Liver (tissue), 9 donors: ENCODE results near the gene AREG. TPM values are rescaled to one million over a fixed set of nuclear protein-coding genes. Genes with fewer than 3 reads are reported as not detected.

Experiments used
- DNase-seq: peaks from one replicate; pipeline ENCODE4 v3.0.0-alpha.2; 2017; ENCODE audit warnings: low spot score
- H3K27ac ChIP-seq, 2 donors: one replicate each; pipeline ENCODE4 v1.7.0; 2013; ENCODE audit warnings: inconsistent platforms in 2 of 2, low read length in 2 of 2, control low read depth in 1 of 2, low read depth in 1 of 2, mild to moderate bottlenecking in 1 of 2
- H3K27me3 ChIP-seq, 4 donors: one replicate each; pipeline versions ENCODE4 v1.6.1 to v1.7.0; 2013; ENCODE audit warnings: low read length in 3 of 4, inconsistent platforms in 1 of 4, mild to moderate bottlenecking in 1 of 4, moderate library complexity in 1 of 4; ENCODE audit not compliant: control insufficient read depth in 4 of 4, insufficient read depth in 4 of 4
- H3K36me3 ChIP-seq, 4 donors: one replicate each; pipeline versions ENCODE4 v1.6.1 to v1.7.0; 2013; ENCODE audit warnings: low read length in 3 of 4, mild to moderate bottlenecking in 3 of 4, low read depth in 1 of 4, moderate library complexity in 1 of 4; ENCODE audit not compliant: control insufficient read depth in 4 of 4, insufficient read depth in 3 of 4
- H3K4me1 ChIP-seq, 4 donors: one replicate each; pipeline versions ENCODE4 v1.6.1 to v1.7.0; 2013; ENCODE audit warnings: low read length in 3 of 4, mild to moderate bottlenecking in 3 of 4, moderate library complexity in 1 of 4; ENCODE audit not compliant: control insufficient read depth in 4 of 4, insufficient read depth in 4 of 4
- H3K4me3 ChIP-seq, 3 donors: one replicate each; pipeline versions ENCODE4 v1.6.1 to v1.7.0; 2013; ENCODE audit warnings: low read length in 3 of 3, control low read depth in 1 of 3, low read depth in 1 of 3, mild to moderate bottlenecking in 1 of 3
- H3K9ac ChIP-seq, 2 donors: one replicate each; pipeline ENCODE4 v1.7.0; 2013; ENCODE audit warnings: low read length in 2 of 2, mild to moderate bottlenecking in 2 of 2, moderate library complexity in 2 of 2, control low read depth in 1 of 2, low read depth in 1 of 2
- H3K9me3 ChIP-seq, 4 donors: one replicate each; pipeline versions ENCODE4 v1.6.1 to v1.7.0; 2013; ENCODE audit warnings: low read length in 3 of 4; ENCODE audit not compliant: control insufficient read depth in 4 of 4
- ATF3 ChIP-seq: IDR thresholded peaks from 2 replicates; pipeline ENCODE4 v1.6.1; 2016; ENCODE audit warnings: antibody characterized with exemption
- CTCF ChIP-seq: fragments of 150-350 bp; IDR thresholded peaks from 2 replicates; pipeline ENCODE4 v1.5.1; 2017; ENCODE audit warnings: improper control_type of control experiment, low read depth, low read length; ENCODE audit not compliant: missing input control
- EGR1 ChIP-seq, 2 donors: IDR thresholded peaks; 2 replicates each; pipeline ENCODE4 v1.6.1; 2016 to 2018; ENCODE audit warnings: antibody characterized with exemption in 2 of 2, low read depth in 2 of 2
- FOXA1 ChIP-seq: IDR thresholded peaks from 2 replicates; pipeline ENCODE4 v1.6.1; 2016; ENCODE audit warnings: antibody characterized with exemption
- FOXA2 ChIP-seq: IDR thresholded peaks from 2 replicates; pipeline ENCODE4 v1.6.1; 2016; ENCODE audit warnings: antibody characterized with exemption
- HNF4A ChIP-seq, 2 donors: conservative IDR thresholded peaks; 2 replicates each; pipeline ENCODE4 v1.6.1; 2016; ENCODE audit warnings: antibody characterized with exemption in 2 of 2, mild to moderate bottlenecking in 2 of 2
- HNF4G ChIP-seq: IDR thresholded peaks from 2 replicates; pipeline ENCODE4 v1.6.1; 2016; ENCODE audit warnings: antibody characterized with exemption
- JUND ChIP-seq, 2 donors: IDR thresholded peaks; 2 replicates each; pipeline ENCODE4 v1.6.1; 2016; ENCODE audit warnings: antibody characterized with exemption in 2 of 2
- MAX ChIP-seq: IDR thresholded peaks from 2 replicates; pipeline ENCODE4 v1.6.1; 2016; ENCODE audit warnings: antibody characterized with exemption
- NR2F2 ChIP-seq: IDR thresholded peaks from 2 replicates; pipeline ENCODE4 v1.6.1; 2016; ENCODE audit warnings: antibody characterized with exemption
- RAD21 ChIP-seq, 2 donors: IDR thresholded peaks; 2 replicates each; pipeline ENCODE4 v1.6.1; 2016; ENCODE audit warnings: antibody characterized with exemption in 2 of 2, mild to moderate bottlenecking in 2 of 2
- REST ChIP-seq: IDR thresholded peaks from 2 replicates; pipeline ENCODE4 v1.6.1; 2016; ENCODE audit warnings: antibody characterized with exemption, mild to moderate bottlenecking
- RXRA ChIP-seq, 2 donors: IDR thresholded peaks; 2 replicates each; pipeline ENCODE4 v1.6.1; 2017 to 2018; ENCODE audit warnings: antibody characterized with exemption in 2 of 2, mild to moderate bottlenecking in 1 of 2
- SP1 ChIP-seq: IDR thresholded peaks from 2 replicates; pipeline ENCODE4 v1.6.1; 2018; ENCODE audit warnings: antibody characterized with exemption, mild to moderate bottlenecking
- TAF1 ChIP-seq: conservative IDR thresholded peaks from 2 replicates; pipeline ENCODE4 v1.6.1; 2016; ENCODE audit warnings: antibody characterized with exemption, mild to moderate bottlenecking
- YY1 ChIP-seq: IDR thresholded peaks from 2 replicates; pipeline ENCODE4 v1.6.1; 2016; ENCODE audit warnings: antibody characterized with exemption, mild to moderate bottlenecking
- ZBTB33 ChIP-seq: IDR thresholded peaks from 2 replicates; pipeline ENCODE4 v1.6.1; 2016; ENCODE audit warnings: antibody characterized with exemption
- WGBS: extraction: QIAGEN DNeasy Blood & Tissue Kit; methylation state at CpG from one replicate; pipeline ENCODE4 v1.1.7; 2013; 5-methylcytosine and 5-hydroxymethylcytosine counted together
- polyA plus RNA-seq, 2 donors: library from polyadenylated mRNA; stranded (reverse) in 1 of 2; unstranded in 1 of 2; fragments of 200-250 nt in 1 of 2; fragments of >200 nt in 1 of 2; fragmentation: Nextera tagmentation in 1 of 2; extraction: Ambion mirVana in 1 of 2; gene quantifications; one replicate each; pipeline versions ENCODE4 v1.2.1 to v1.2.3, GENCODE V29; 2013 to 2015
- total RNA-seq, 2 donors: library from RNA; depleted of rRNA; stranded (reverse); fragments of >200 nt; gene quantifications; one replicate each; pipeline ENCODE4 v1.2.3, GENCODE V29; 2014
- donor health status: healthy.
- donor health status: healthy.
- donor health status: healthy.
- donor health status: healthy.
- donor health status: healthy.

Gene AREG
- total and polyA plus RNA-seq, 4 donors: 0.06 to 0.71 TPM; not detected in 2

- Histone ChIP-seq H3K4me3 (no peak overlapping the region), H3K27ac (no peak overlapping the region), H3K27me3 (no peaks in the 10 kb centered on the region), H3K36me3 (no peaks in the 10 kb centered on the region), H3K4me1 (no peaks in the 10 kb centered on the region), H3K9me3 (peaks cover 0 to 8% (median 0%) of the 10 kb centered on the region in 4 donors), H3K9ac (no peak overlapping the region)
- TF ChIP-seq HNF4A (conservative IDR thresholded peaks at IDR 0.05) (no peak), TAF1 (no peak), NR2F2 (no peak), YY1 (no peak), FOXA2 (no peak), HNF4G (no peak), JUND (IDR thresholded peaks at IDR 0.05) (no peak), EGR1 (IDR thresholded peaks at IDR 0.05; ENCODE audit: low read depth in 2 of 2) (no peak), SP1 (no peak), FOXA1 (no peak)
- no peak for DNase-seq
- WGBS: 92% methylated on average over 1 of the region's 1 CpG
Observed at GRCh38 chr4:74463123-74463522, 18.2 kb downstream of the AREG start.

GRCh38 chr4:74464291-74464690 lies 19.4 kb downstream of the AREG start:
- DNase-seq: no peak
- H3K27ac ChIP-seq: no peak overlapping the region
- no peak overlapping the region for H3K4me3 ChIP-seq
- no peak overlapping the region for H3K9ac ChIP-seq
- TF ChIP-seq HNF4A (conservative IDR thresholded peaks at IDR 0.05) (no peak), YY1 (no peak), FOXA2 (no peak), ZBTB33 (no peak), ATF3 (no peak), EGR1 (IDR thresholded peaks at IDR 0.05; ENCODE audit: low read depth in 2 of 2) (no peak), SP1 (no peak), MAX (no peak)
- no peaks in the 10 kb centered on the region for H3K27me3 ChIP-seq
- peaks cover 0 to 8% (median 0%) of the 10 kb centered on the region in 4 donors for H3K9me3 ChIP-seq
- no peaks in the 10 kb centered on the region for H3K4me1 ChIP-seq
- H3K36me3 ChIP-seq: no peaks in the 10 kb centered on the region

GRCh38 chr4:74466242-74466641 lies 21.3 kb downstream of the AREG start:
- no peak overlapping the region for H3K9ac ChIP-seq
- no peak overlapping the region for H3K27ac ChIP-seq
- DNase-seq: no peak
- H3K4me1 ChIP-seq: no peaks in the 10 kb centered on the region
- 70% methylated on average over 1 of the region's 1 CpG for WGBS
- no peaks in the 10 kb centered on the region for H3K27me3 ChIP-seq
- H3K36me3 ChIP-seq: no peaks in the 10 kb centered on the region
- H3K4me3 ChIP-seq: no peak overlapping the region
- no peaks in the 10 kb centered on the region for H3K9me3 ChIP-seq
- TF ChIP-seq REST: no peak
- no peak for TF ChIP-seq CTCF
- TF ChIP-seq FOXA2: no peak
- no peak for TF ChIP-seq JUND (IDR thresholded peaks at IDR 0.05)
- no peak for TF ChIP-seq SP1
- TF ChIP-seq ZBTB33: no peak
- no peak for TF ChIP-seq TAF1
- no peak for TF ChIP-seq HNF4A (conservative IDR thresholded peaks at IDR 0.05)
- TF ChIP-seq MAX: no peak
- TF ChIP-seq RXRA (IDR thresholded peaks at IDR 0.05): no peak
- TF ChIP-seq FOXA1: no peak
- TF ChIP-seq NR2F2: no peak
- TF ChIP-seq YY1: no peak
- no peak for TF ChIP-seq EGR1 (IDR thresholded peaks at IDR 0.05; ENCODE audit: low read depth in 2 of 2)
- TF ChIP-seq RAD21 (IDR thresholded peaks at IDR 0.05): no peak
